Measurements from ENCODE around the gene BMP2. TPM values are rescaled to one million over a fixed set of nuclear protein-coding genes. Genes with fewer than 3 reads are reported as not detected.

BMP2 gene
- polyA plus RNA-seq, 2 of the 4 experiments (the other 2 are of a cell fraction): 0.19 to 0.23 TPM

DNA sequence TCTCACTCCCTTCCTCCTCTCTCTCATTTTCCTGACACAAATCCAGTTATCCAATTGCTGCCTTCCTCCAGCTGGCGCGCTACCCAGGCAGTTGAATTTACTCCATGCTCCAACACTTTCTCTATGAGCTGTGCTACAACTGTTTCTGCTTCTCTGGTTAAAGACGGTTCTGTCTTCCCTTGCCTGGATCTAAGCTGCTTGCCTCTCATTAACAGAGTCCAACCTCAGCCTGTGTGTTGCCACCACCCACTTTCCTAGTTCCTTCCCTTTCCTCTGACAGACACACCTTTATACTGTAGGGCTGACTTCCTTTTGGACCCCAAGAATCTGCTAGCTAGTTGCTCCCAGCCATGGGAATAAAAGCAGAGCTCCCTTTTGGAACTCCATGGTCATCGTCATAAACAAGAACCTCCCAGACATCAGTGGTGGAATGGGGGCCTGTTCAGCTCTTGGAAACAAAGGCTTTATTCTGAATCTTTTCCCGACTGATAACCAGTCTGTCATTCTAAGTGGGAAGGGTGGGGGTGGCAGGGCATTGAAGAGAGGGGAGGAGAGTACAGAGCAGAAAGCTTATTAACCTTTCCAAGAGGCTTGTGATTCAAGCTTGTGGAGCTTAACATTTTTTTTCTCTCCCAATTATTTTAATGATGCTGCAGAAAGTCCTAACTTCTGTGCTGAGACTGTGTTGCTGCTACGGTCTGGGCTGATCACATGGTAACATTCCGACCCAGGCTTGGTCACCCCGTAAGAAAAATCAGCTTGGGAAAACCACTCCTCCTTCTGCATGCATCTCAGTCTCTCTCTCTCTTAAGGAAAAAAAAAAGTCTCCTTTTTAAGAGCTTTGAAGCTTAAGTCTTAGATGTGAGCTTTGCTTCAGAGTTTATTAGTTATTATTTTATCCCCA lies 31.3 kb upstream of the BMP2 start:
- WGBS (ENCODE audit: missing lambda C conversion rate): 16% methylated on average over 8 of the region's 8 CpGs
- Histone ChIP-seq H3K4me1 (no peaks in the 10 kb centered on the region), H3K9me3 (no peaks in the 10 kb centered on the region), H3K4me2 (no peak overlapping the region), H3K27ac (no peak overlapping the region), H3K4me3 (no peak overlapping the region)
- POLR2A ChIA-PET: no interaction called here
- no peak for FAIRE-seq
- no peak for DNase-seq (ENCODE audit: low read depth in 1 of 2, low spot score in 1 of 2)
- CTCF ChIA-PET: interaction anchor here (0.7 kb wide), 1 partner anchor 25 kb away, joined by 3 read pairs; no protein-coding TSS in a partner anchor
- ATAC-seq: no peak
- TF ChIP-seq EP300 (IDR thresholded peaks at IDR 0.05) (no peak), FOXS1 (CRISPR knock-in tag; IDR thresholded peaks at IDR 0.05) (no peak), CEBPB (IDR thresholded peaks at IDR 0.05) (no peak), GATA3 (IDR thresholded peaks at IDR 0.05; ENCODE audit: borderline replicate concordance) (no peak), CBX8 (IDR thresholded peaks at IDR 0.05) (no peak), MAZ (IDR thresholded peaks at IDR 0.05; ENCODE audit: borderline replicate concordance, low read depth, low read length) (no peak), MAFK (IDR thresholded peaks at IDR 0.05; ENCODE audit: partially characterized antibody) (no peak), CTCF (IDR thresholded peaks at IDR 0.05) (no peak), JUN (IDR thresholded peaks at IDR 0.05) (no peak), MAX (IDR thresholded peaks at IDR 0.05) (no peak), RNF2 (IDR thresholded peaks at IDR 0.05; ENCODE audit: borderline replicate concordance, low read depth) (no peak), CHD4 (IDR thresholded peaks at IDR 0.05; ENCODE audit: borderline replicate concordance) (no peak), SREBF2 (IDR thresholded peaks at IDR 0.05) (no peak), TFCP2L1 (CRISPR knock-in tag; IDR thresholded peaks at IDR 0.05) (no peak), POLR2AphosphoS2 (conservative IDR thresholded peaks at IDR 0.05; ENCODE audit: low read length) (no peak)

GRCh38 chr20:6739406-6739805 lies 28.1 kb upstream of the BMP2 start:
- H3K4me3 ChIP-seq: no peak overlapping the region
- 3% methylated on average over 1 of the region's 1 CpG for WGBS (ENCODE audit: missing lambda C conversion rate)
- POLR2A ChIA-PET: no interaction called here
- H3K4me2 ChIP-seq: no peak overlapping the region
- DNase-seq (ENCODE audit: low read depth in 1 of 2, low spot score in 1 of 2) (no peak), ATAC-seq (no peak), FAIRE-seq (no peak)
- no peak for TF ChIP-seq SREBF2 (IDR thresholded peaks at IDR 0.05)
- TF ChIP-seq MAX (IDR thresholded peaks at IDR 0.05): no peak
- no peak for TF ChIP-seq HOXA7 (CRISPR knock-in tag; IDR thresholded peaks at IDR 0.05)
- no peak for TF ChIP-seq FOXS1 (CRISPR knock-in tag; IDR thresholded peaks at IDR 0.05)
- no peak for TF ChIP-seq CHD4 (IDR thresholded peaks at IDR 0.05; ENCODE audit: borderline replicate concordance)
- TF ChIP-seq NFE2L2 (conservative IDR thresholded peaks at IDR 0.05; ENCODE audit: low read length): no peak
- no peak for TF ChIP-seq POLR2AphosphoS2 (conservative IDR thresholded peaks at IDR 0.05; ENCODE audit: low read length)
- TF ChIP-seq FOSL2 (IDR thresholded peaks at IDR 0.05): no peak
- no peak for TF ChIP-seq FOSL2 (CRISPR knock-in tag; IDR thresholded peaks at IDR 0.05)
- TF ChIP-seq E2F6 (IDR thresholded peaks at IDR 0.05; ENCODE audit: borderline replicate concordance, low read depth): no peak
- no peak for TF ChIP-seq TFCP2L1 (CRISPR knock-in tag; IDR thresholded peaks at IDR 0.05)
- no peak for TF ChIP-seq HES2 (IDR thresholded peaks at IDR 0.05)
- no peak for TF ChIP-seq BHLHE40 (IDR thresholded peaks at IDR 0.05; ENCODE audit: low read depth, low read length)
- TF ChIP-seq JUNB (IDR thresholded peaks at IDR 0.05): no peak
- no peak for TF ChIP-seq HOXB5 (CRISPR knock-in tag; IDR thresholded peaks at IDR 0.05)
- no peak for TF ChIP-seq ZSCAN20 (CRISPR knock-in tag; IDR thresholded peaks at IDR 0.05)
- TF ChIP-seq NR3C1 (IDR thresholded peaks at IDR 0.05): no peak
- TF ChIP-seq FOSB (CRISPR knock-in tag; IDR thresholded peaks at IDR 0.05): no peak
- no peak for TF ChIP-seq CBX8 (IDR thresholded peaks at IDR 0.05)
- TF ChIP-seq, protein P1, sequence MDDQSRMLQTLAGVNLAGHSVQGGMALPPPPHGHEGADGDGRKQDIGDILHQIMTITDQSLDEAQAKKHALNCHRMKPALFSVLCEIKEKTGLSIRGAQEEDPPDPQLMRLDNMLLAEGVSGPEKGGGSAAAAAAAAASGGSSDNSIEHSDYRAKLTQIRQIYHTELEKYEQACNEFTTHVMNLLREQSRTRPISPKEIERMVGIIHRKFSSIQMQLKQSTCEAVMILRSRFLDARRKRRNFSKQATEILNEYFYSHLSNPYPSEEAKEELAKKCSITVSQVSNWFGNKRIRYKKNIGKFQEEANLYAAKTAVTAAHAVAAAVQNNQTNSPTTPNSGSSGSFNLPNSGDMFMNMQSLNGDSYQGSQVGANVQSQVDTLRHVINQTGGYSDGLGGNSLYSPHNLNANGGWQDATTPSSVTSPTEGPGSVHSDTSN (IDR thresholded peaks at IDR 0.05): no peak
- TF ChIP-seq BCL3 (IDR thresholded peaks at IDR 0.05): no peak
- no peaks in the 10 kb centered on the region for H3K9me3 ChIP-seq
- no peak overlapping the region for H3K27ac ChIP-seq
- no peaks in the 10 kb centered on the region for H3K4me1 ChIP-seq
- CTCF ChIA-PET: interaction anchor here (1.2 kb wide), 1 partner anchor 26 kb away, joined by 4 read pairs; no protein-coding TSS in a partner anchor

All from A549 (cell line).